ENCODE measurements around the gene AFAP1.

GRCh38 chr4:7745301-7745885 is 194.3 kb downstream of the AFAP1 start:
- TF ChIP-seq FOXK2 (IDR thresholded peaks at IDR 0.05) (no peak), SP1 (IDR thresholded peaks at IDR 0.05) (no peak), FOXM1 (IDR thresholded peaks at IDR 0.05; ENCODE audit: borderline replicate concordance) (no peak), ELF4 (IDR thresholded peaks at IDR 0.05) (no peak), SUZ12 (IDR thresholded peaks at IDR 0.05) (no peak), BHLHE40 (IDR thresholded peaks at IDR 0.05; ENCODE audit: borderline replicate concordance) (no peak), L3MBTL2 (conservative IDR thresholded peaks at IDR 0.05) (no peak), NFRKB (IDR thresholded peaks at IDR 0.05) (no peak), HDGF (IDR thresholded peaks at IDR 0.05; ENCODE audit: borderline replicate concordance) (no peak), LEF1 (IDR thresholded peaks at IDR 0.05; ENCODE audit: borderline replicate concordance) (no peak)
